GM12865 (cell line): Measurements from ENCODE around the gene GALNT2.

ENCODE experiments used
- DNase-seq: peaks from one replicate; pipeline ENCODE4 v3.0.0; 2010; ENCODE audit warnings: low read depth
- H3K4me3 ChIP-seq: 2 replicates; pipeline ENCODE4 v1.5.1; 2011; ENCODE audit warnings: mild to moderate bottlenecking, low read depth, low read length, control low read depth
- CTCF ChIP-seq: IDR thresholded peaks from 2 replicates; pipeline ENCODE4 v1.5.1; 2011; ENCODE audit warnings: low read length, control low read depth, low read depth, inconsistent platforms; ENCODE audit not compliant: insufficient read depth; ENCODE audit errors: missing control alignments

GALNT2 gene

GRCh38 chr1:230070321-230071208, 3.5 kb downstream of the GALNT2 start:
- H3K4me3 ChIP-seq: no peak overlapping the region
- DNase-seq: no peak
- no peak for TF ChIP-seq CTCF

GRCh38 chr1:230071316-230071715, 4.3 kb downstream of the GALNT2 start:
- DNase-seq: no peak
- H3K4me3 ChIP-seq: no peak overlapping the region
- TF ChIP-seq CTCF: no peak

GRCh38 chr1:230072296-230072695, 5.3 kb downstream of the GALNT2 start:
- no peak for DNase-seq
- no peak overlapping the region for H3K4me3 ChIP-seq
- no peak for TF ChIP-seq CTCF

GRCh38 chr1:230072866-230073265, 5.8 kb downstream of the GALNT2 start:
- no peak overlapping the region for H3K4me3 ChIP-seq
- no peak for TF ChIP-seq CTCF
- no peak for DNase-seq

GRCh38 chr1:230073371-230074035, 6.5 kb downstream of the GALNT2 start:
- no peak for TF ChIP-seq CTCF
- no peak for DNase-seq
- no peak overlapping the region for H3K4me3 ChIP-seq

- DNase-seq: no peak
- no peak overlapping the region for H3K4me3 ChIP-seq
- TF ChIP-seq CTCF: no peak
Measured at GRCh38 chr1:230074270-230074669, 7.2 kb downstream of the GALNT2 start.
